Liver (tissue), 9 donors: ENCODE results near the gene CISTR. TPM values are rescaled to one million over a fixed set of nuclear protein-coding genes. Genes with fewer than 3 reads are reported as not detected.
"Not testable (repeated sequence)": the region's sequence is repeated elsewhere in the genome, so short reads cannot be mapped to it uniquely, and the experiment has no call there.

ENCODE experiments used
- DNase-seq: peaks from one replicate; pipeline ENCODE4 v3.0.0-alpha.2; 2017; ENCODE audit warnings: low spot score
- H3K27ac ChIP-seq, 2 donors: one replicate each; pipeline ENCODE4 v1.7.0; 2013; ENCODE audit warnings: inconsistent platforms in 2 of 2, low read length in 2 of 2, control low read depth in 1 of 2, low read depth in 1 of 2, mild to moderate bottlenecking in 1 of 2
- H3K27me3 ChIP-seq, 4 donors: one replicate each; pipeline versions ENCODE4 v1.6.1 to v1.7.0; 2013; ENCODE audit warnings: low read length in 3 of 4, inconsistent platforms in 1 of 4, mild to moderate bottlenecking in 1 of 4, moderate library complexity in 1 of 4; ENCODE audit not compliant: control insufficient read depth in 4 of 4, insufficient read depth in 4 of 4
- H3K36me3 ChIP-seq, 4 donors: one replicate each; pipeline versions ENCODE4 v1.6.1 to v1.7.0; 2013; ENCODE audit warnings: low read length in 3 of 4, mild to moderate bottlenecking in 3 of 4, low read depth in 1 of 4, moderate library complexity in 1 of 4; ENCODE audit not compliant: control insufficient read depth in 4 of 4, insufficient read depth in 3 of 4
- H3K4me1 ChIP-seq, 4 donors: one replicate each; pipeline versions ENCODE4 v1.6.1 to v1.7.0; 2013; ENCODE audit warnings: low read length in 3 of 4, mild to moderate bottlenecking in 3 of 4, moderate library complexity in 1 of 4; ENCODE audit not compliant: control insufficient read depth in 4 of 4, insufficient read depth in 4 of 4
- H3K4me3 ChIP-seq, 3 donors: one replicate each; pipeline versions ENCODE4 v1.6.1 to v1.7.0; 2013; ENCODE audit warnings: low read length in 3 of 3, control low read depth in 1 of 3, low read depth in 1 of 3, mild to moderate bottlenecking in 1 of 3
- H3K9ac ChIP-seq, 2 donors: one replicate each; pipeline ENCODE4 v1.7.0; 2013; ENCODE audit warnings: low read length in 2 of 2, mild to moderate bottlenecking in 2 of 2, moderate library complexity in 2 of 2, control low read depth in 1 of 2, low read depth in 1 of 2
- H3K9me3 ChIP-seq, 4 donors: one replicate each; pipeline versions ENCODE4 v1.6.1 to v1.7.0; 2013; ENCODE audit warnings: low read length in 3 of 4; ENCODE audit not compliant: control insufficient read depth in 4 of 4
- ATF3 ChIP-seq: IDR thresholded peaks from 2 replicates; pipeline ENCODE4 v1.6.1; 2016; ENCODE audit warnings: antibody characterized with exemption
- EGR1 ChIP-seq, 2 donors: IDR thresholded peaks; 2 replicates each; pipeline ENCODE4 v1.6.1; 2016 to 2018; ENCODE audit warnings: antibody characterized with exemption in 2 of 2, low read depth in 2 of 2
- HNF4G ChIP-seq: IDR thresholded peaks from 2 replicates; pipeline ENCODE4 v1.6.1; 2016; ENCODE audit warnings: antibody characterized with exemption
- RAD21 ChIP-seq, 2 donors: IDR thresholded peaks; 2 replicates each; pipeline ENCODE4 v1.6.1; 2016; ENCODE audit warnings: antibody characterized with exemption in 2 of 2, mild to moderate bottlenecking in 2 of 2
- RXRA ChIP-seq, 2 donors: IDR thresholded peaks; 2 replicates each; pipeline ENCODE4 v1.6.1; 2017 to 2018; ENCODE audit warnings: antibody characterized with exemption in 2 of 2, mild to moderate bottlenecking in 1 of 2
- SP1 ChIP-seq: IDR thresholded peaks from 2 replicates; pipeline ENCODE4 v1.6.1; 2018; ENCODE audit warnings: antibody characterized with exemption, mild to moderate bottlenecking
- TAF1 ChIP-seq: conservative IDR thresholded peaks from 2 replicates; pipeline ENCODE4 v1.6.1; 2016; ENCODE audit warnings: antibody characterized with exemption, mild to moderate bottlenecking
- WGBS: extraction: QIAGEN DNeasy Blood & Tissue Kit; methylation state at CpG from one replicate; pipeline ENCODE4 v1.1.7; 2013; 5-methylcytosine and 5-hydroxymethylcytosine counted together
- polyA plus RNA-seq, 2 donors: library from polyadenylated mRNA; stranded (reverse) in 1 of 2; unstranded in 1 of 2; fragments of 200-250 nt in 1 of 2; fragments of >200 nt in 1 of 2; fragmentation: Nextera tagmentation in 1 of 2; extraction: Ambion mirVana in 1 of 2; gene quantifications; one replicate each; pipeline versions ENCODE4 v1.2.1 to v1.2.3, GENCODE V29; 2013 to 2015
- total RNA-seq, 2 donors: library from RNA; depleted of rRNA; stranded (reverse); fragments of >200 nt; gene quantifications; one replicate each; pipeline ENCODE4 v1.2.3, GENCODE V29; 2014
- TF ChIP-seq, protein P1 (sequence below): IDR thresholded peaks from 2 replicates; pipeline ENCODE4 v1.6.1; 2016; ENCODE audit warnings: antibody characterized with exemption
- donor health status: healthy.
- donor health status: healthy.
- donor health status: healthy.
- donor health status: healthy.
- donor health status: healthy.

Gene CISTR
- total and polyA plus RNA-seq, 4 donors: not detected

GRCh38 chr12:53722450-53723041 lies 29.2 kb downstream of the CISTR start:
- WGBS: 94% methylated on average over 3 of the region's 3 CpGs
- no peak overlapping the region for H3K27ac ChIP-seq
- peaks cover 5 to 58% (median 44%) of the 10 kb centered on the region in 4 donors for H3K36me3 ChIP-seq
- no peak overlapping the region for H3K4me3 ChIP-seq
- no peaks in the 10 kb centered on the region for H3K27me3 ChIP-seq
- H3K9me3 ChIP-seq: no peaks in the 10 kb centered on the region
- no peak overlapping the region for H3K9ac ChIP-seq
- H3K4me1 ChIP-seq: peaks cover 1 to 11% (median 9%) of the 10 kb centered on the region in 4 donors
- TF ChIP-seq TAF1 (no peak), RAD21 (IDR thresholded peaks at IDR 0.05) (no peak)
- TF ChIP-seq, protein P1, sequence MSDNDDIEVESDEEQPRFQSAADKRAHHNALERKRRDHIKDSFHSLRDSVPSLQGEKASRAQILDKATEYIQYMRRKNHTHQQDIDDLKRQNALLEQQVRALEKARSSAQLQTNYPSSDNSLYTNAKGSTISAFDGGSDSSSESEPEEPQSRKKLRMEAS: no peak
- DNase-seq: no peak

- no peak for DNase-seq
- H3K9ac ChIP-seq: no peak overlapping the region
- H3K9me3 ChIP-seq: no peaks in the 10 kb centered on the region
- no peaks in the 10 kb centered on the region for H3K27me3 ChIP-seq
- H3K36me3 ChIP-seq: peaks cover 5 to 66% (median 53%) of the 10 kb centered on the region in 4 donors
- TF ChIP-seq SP1 (no peak), ATF3 (no peak), TAF1 (no peak)
- no peak overlapping the region for H3K4me3 ChIP-seq
- H3K27ac ChIP-seq: no peak overlapping the region
- peaks cover 0 to 2% (median under 1%) of the 10 kb centered on the region in 4 donors for H3K4me1 ChIP-seq
- WGBS: 96% methylated on average over 1 of the region's 1 CpG
These were observed 30.8 kb downstream of the CISTR start for GRCh38 chr12:53720946-53721345.

DNA sequence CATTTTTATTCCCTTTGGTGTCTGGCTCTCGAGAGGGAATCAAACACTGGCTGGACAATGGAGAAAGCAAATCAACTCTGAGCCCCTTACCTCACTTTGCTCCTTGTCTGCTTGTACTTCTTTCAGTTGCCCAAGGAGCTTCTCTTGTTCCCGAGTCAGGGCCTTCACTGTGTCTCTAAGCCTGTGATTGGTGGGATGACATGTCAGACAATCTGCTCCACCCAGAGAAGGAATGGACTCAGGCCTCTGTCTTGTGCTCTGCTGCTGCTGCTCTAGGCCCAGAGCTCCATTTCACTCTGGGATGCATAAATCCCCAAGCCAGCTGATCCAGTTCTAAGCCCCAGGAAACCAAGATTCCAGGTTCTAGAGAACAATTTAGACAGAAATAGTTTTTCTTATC lies 32.1 kb downstream of the CISTR start:
- H3K9me3 ChIP-seq: no peaks in the 10 kb centered on the region
- H3K4me1 ChIP-seq: no peaks in the 10 kb centered on the region
- 89% methylated on average over 2 of the region's 2 CpGs for WGBS
- peaks cover 5 to 76% (median 59%) of the 10 kb centered on the region in 4 donors for H3K36me3 ChIP-seq
- DNase-seq: no peak
- no peak overlapping the region for H3K9ac ChIP-seq
- TF ChIP-seq HNF4G: no peak
- no peak for TF ChIP-seq EGR1 (IDR thresholded peaks at IDR 0.05; ENCODE audit: low read depth in 2 of 2)
- TF ChIP-seq, protein P1: no peak
- TF ChIP-seq RXRA (IDR thresholded peaks at IDR 0.05): no peak
- H3K27me3 ChIP-seq: no peaks in the 10 kb centered on the region
- H3K4me3 ChIP-seq: no peak overlapping the region
- no peak overlapping the region for H3K27ac ChIP-seq

DNA sequence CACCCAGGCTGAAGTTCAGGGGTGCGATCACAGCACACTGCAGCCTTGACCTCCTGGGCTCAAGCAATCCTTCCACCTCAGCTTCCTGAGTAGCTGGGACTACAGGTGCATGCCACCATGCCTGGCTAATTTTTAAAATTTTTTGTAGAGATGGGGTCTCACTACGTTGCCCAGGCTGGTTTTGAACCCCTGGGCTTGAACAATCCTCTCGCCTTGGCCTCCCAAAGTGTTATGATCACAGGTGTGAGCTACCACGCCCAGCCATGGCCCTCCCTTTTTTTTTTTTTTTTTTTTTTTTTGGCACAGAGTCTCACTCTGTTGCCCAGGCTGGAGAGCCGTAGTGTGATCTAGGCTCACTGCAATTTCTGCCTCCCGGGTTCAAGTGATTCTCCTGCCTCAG lies 33.2 kb downstream of the CISTR start:
- H3K9me3 ChIP-seq, DNase-seq, H3K9ac ChIP-seq, H3K27ac ChIP-seq, H3K4me3 ChIP-seq, H3K27me3 ChIP-seq, H3K4me1 ChIP-seq: not testable (repeated sequence)
- 95% methylated on average over 6 of the region's 6 CpGs for WGBS
- H3K36me3 ChIP-seq: peaks cover 7 to 76% (median 63%) of the 10 kb centered on the region in 4 donors
